Esophagus squamous epithelium (tissue), 5 donors: ENCODE results near the gene PLTP. TPM values are rescaled to one million over a fixed set of nuclear protein-coding genes. Genes with fewer than 3 reads are reported as not detected.

Source experiments
- DNase-seq: peaks from one replicate; lab custom pipeline; 2025; lab: John Stamatoyannopoulos, UW
- H3K27ac ChIP-seq, 4 donors: fragments of 200-600 bp; sonication (generic); one replicate each; pipeline ENCODE4 v1.5.1; 2016 to 2019; ENCODE audit warnings: mild to moderate bottlenecking in 1 of 4
- H3K27me3 ChIP-seq, 4 donors: fragments of 200-600 bp; sonication (generic); 1 replicate in 3 of 4; 2 replicates in 1 of 4; pipeline versions ENCODE4 v1.5.1 to v1.6.0; 2017 to 2021; ENCODE audit warnings: antibody characterized with exemption in 1 of 4
- H3K36me3 ChIP-seq, 3 donors: fragments of 200-600 bp; sonication (generic); one replicate each; pipeline ENCODE4 v1.5.1; 2016 to 2019
- H3K4me1 ChIP-seq, 3 donors: fragments of 200-600 bp; sonication (generic); one replicate each; pipeline ENCODE4 v1.5.1; 2017 to 2019
- H3K4me3 ChIP-seq, 4 donors: fragments of 200-600 bp; sonication (generic); 1 replicate in 3 of 4; 2 replicates in 1 of 4; pipeline ENCODE4 v1.5.1; 2016 to 2019; ENCODE audit warnings: mild to moderate bottlenecking in 2 of 4, moderate library complexity in 1 of 4
- H3K9me3 ChIP-seq, 3 donors: fragments of 200-600 bp; sonication (generic); one replicate each; pipeline ENCODE4 v1.5.1; 2016 to 2019
- CTCF ChIP-seq, 6 experiments: fragments of 450-650 bp in 4 of 6; fragments of 200-600 bp in 2 of 6; sonication (generic) in 2 of 6; IDR thresholded peaks; one replicate each; pipeline ENCODE4 v1.5.1; 2016 to 2019; ENCODE audit warnings: antibody characterized with exemption in 6 of 6, mild to moderate bottlenecking in 4 of 6, moderate library complexity in 4 of 6
- POLR2A ChIP-seq, 4 donors: fragments of 450-650 bp; IDR thresholded peaks; one replicate each; pipeline ENCODE4 v1.6.1; 2017; ENCODE audit warnings: antibody characterized with exemption in 4 of 4, mild to moderate bottlenecking in 4 of 4, moderate library complexity in 3 of 4
- WGBS, 2 donors: methylation state at CpG; one replicate each; pipeline ENCODE4 v1.1.5; 2018; 5-methylcytosine and 5-hydroxymethylcytosine counted together
- intact Hi-C: fragments of 100-400 bp; cut with DNase I; formaldehyde crosslinking; loops from one replicate; pipeline ENCODE4 v1.15.0; 2022
- total RNA-seq, 4 donors: library from RNA; depleted of rRNA; stranded (reverse); fragments of >200 nt; gene quantifications; one replicate each; pipeline ENCODE4 v1.1.0, GENCODE V29; 2016
- donor health status: DM: yes; HTN: yes; CAD: no.

PLTP gene
- total RNA-seq, 4 donors from 2014 or later: 5.9 to 248 (median 92.6) TPM

GRCh38 chr20:45890985-45891983 is 20.7 kb downstream of the PLTP start, which contains the start of the genes CTSA and NEURL2:
Gene CTSA (plus strand): TSS chr20:45891335. CDS start chr20:45891569, 234 bp downstream.
Gene NEURL2 (minus strand): TSS chr20:45891208. CDS start chr20:45890991, 217 bp downstream.
- H3K4me1 ChIP-seq: peaks cover 23 to 53% (median 23%) of the 10 kb centered on the region in 3 donors
- TF ChIP-seq POLR2A (IDR thresholded peaks at IDR 0.05): peak in 2 of 4 donors; percentile 44 to 63
- TF ChIP-seq CTCF (IDR thresholded peaks at IDR 0.05): peak in 1 of 6 experiments; percentile 47
- H3K27me3 ChIP-seq: no peaks in the 10 kb centered on the region
- H3K9me3 ChIP-seq: no peaks in the 10 kb centered on the region
- intact Hi-C loops: loop anchor here (10.0 kb wide), 1 partner anchor 54 kb away; no protein-coding TSS in a partner anchor
- H3K27ac ChIP-seq: peak within 1 kb of the TSS; percentile 73 to 91 (median 88)
- H3K4me3 ChIP-seq: peak within 1 kb of the TSS; percentile 54 to 92 (median 82)
- 0% methylated on average over 4 to 27 of the region's 78 CpGs for WGBS, 2 donors
- H3K36me3 ChIP-seq: peaks cover 3 to 64% (median 14%) of the 10 kb centered on the region in 3 donors
- DNase-seq: peak; percentile 55

GRCh38 chr20:45890077-45890984 is 21.6 kb downstream of the PLTP start:
- TF ChIP-seq CTCF (IDR thresholded peaks at IDR 0.05) (peak in 5 of 6 experiments; percentile 30 to 48 (median 47)), POLR2A (IDR thresholded peaks at IDR 0.05) (no peak)
- no peaks in the 10 kb centered on the region for H3K27me3 ChIP-seq
- peaks cover 3 to 64% (median 5%) of the 10 kb centered on the region in 3 donors for H3K36me3 ChIP-seq
- H3K9me3 ChIP-seq: no peaks in the 10 kb centered on the region
- peak overlapping the region; percentile 54 to 92 (median 82) for H3K4me3 ChIP-seq
- H3K27ac ChIP-seq: peak overlapping the region; percentile 73 to 91 (median 88)
- DNase-seq: no peak
- intact Hi-C loops: loop anchor here (10.0 kb wide), 1 partner anchor 54 kb away; no protein-coding TSS in a partner anchor
- H3K4me1 ChIP-seq: peaks cover 23 to 54% (median 23%) of the 10 kb centered on the region in 3 donors
- 4 to 25% methylated on average over 3 to 10 of the region's 79 CpGs for WGBS, 2 donors

GRCh38 chr20:45888681-45889080 is 23.3 kb downstream of the PLTP start:
- intact Hi-C loops: no loop called here
- 100% methylated on average over 2 of the region's 3 CpGs; no CpG with 5 or more reads in 1 of the 2 donors for WGBS, 2 donors

GRCh38 chr20:45887346-45887715 is 24.6 kb downstream of the PLTP start, which contains the start of gene SPATA25:
Gene SPATA25 (minus strand): TSS chr20:45887622. CDS start chr20:45887590, 32 bp downstream.
- Histone ChIP-seq H3K9me3 (no peaks in the 10 kb centered on the region), H3K36me3 (peaks cover 6 to 60% (median 11%) of the 10 kb centered on the region in 3 donors), H3K27me3 (no peaks in the 10 kb centered on the region), H3K27ac (no peak within 1 kb of the TSS), H3K4me3 (no peak within 1 kb of the TSS), H3K4me1 (peaks cover 17 to 52% (median 22%) of the 10 kb centered on the region in 3 donors)
- intact Hi-C loops: no loop called here
- TF ChIP-seq CTCF (IDR thresholded peaks at IDR 0.05): no peak
- no peak for TF ChIP-seq POLR2A (IDR thresholded peaks at IDR 0.05)
- DNase-seq: no peak
- WGBS, 2 donors: 90 to 92% methylated on average over 6 to 7 of the region's 8 CpGs

More at GRCh38 chr20:45888681-45889080, 23.3 kb downstream of the PLTP start:
- H3K9me3 ChIP-seq: no peaks in the 10 kb centered on the region
- no peak overlapping the region for H3K27ac ChIP-seq
- TF ChIP-seq POLR2A (IDR thresholded peaks at IDR 0.05): no peak
- no peak for TF ChIP-seq CTCF (IDR thresholded peaks at IDR 0.05)
- H3K4me1 ChIP-seq: peaks cover 23 to 65% (median 28%) of the 10 kb centered on the region in 3 donors
- no peaks in the 10 kb centered on the region for H3K27me3 ChIP-seq
- peaks cover 1 to 63% (median 5%) of the 10 kb centered on the region in 3 donors for H3K36me3 ChIP-seq
- no peak for DNase-seq
- H3K4me3 ChIP-seq: no peak overlapping the region
